ENCODE data around the gene ANKRD13C.
A peak's percentile ranks its signal among the peaks of the same experiment; 100 is the strongest.
"Not testable (repeated sequence)": the region's sequence is repeated elsewhere in the genome, so short reads cannot be mapped to it uniquely, and the experiment has no call there.

ANKRD13C gene

GRCh38 chr1:70354332-70355110 lies at the start of gene ANKRD13C:
Gene ANKRD13C, minus strand, starts transcription at chr1:70354722. Its CDS starts 314 bp downstream, at chr1:70354408.
- DNase-seq = peak; percentile 78 to 80

- no peak for DNase-seq
Measured at GRCh38 chr1:70403759-70404158, 49.2 kb upstream of the ANKRD13C start.

- DNase-seq = no peak
Measured at GRCh38 chr1:70401974-70402373, 47.5 kb upstream of the ANKRD13C start.

GRCh38 chr1:70400335-70400734 lies 45.8 kb upstream of the ANKRD13C start:
- no peak for DNase-seq

GRCh38 chr1:70397013-70397412 lies 42.5 kb upstream of the ANKRD13C start:
- no peak for DNase-seq

- no peak for DNase-seq
Measured at GRCh38 chr1:70396607-70397006, 42.1 kb upstream of the ANKRD13C start.

- DNase-seq = no peak
Measured at GRCh38 chr1:70392626-70393025, 38.1 kb upstream of the ANKRD13C start.

GRCh38 chr1:70387507-70387906 lies 33.0 kb upstream of the ANKRD13C start:
- no peak for DNase-seq

GRCh38 chr1:70386121-70386520 lies 31.6 kb upstream of the ANKRD13C start:
- no peak for DNase-seq

GRCh38 chr1:70385477-70385876 lies 31.0 kb upstream of the ANKRD13C start:
- no peak for DNase-seq

GRCh38 chr1:70384542-70384941 lies 30.0 kb upstream of the ANKRD13C start:
- DNase-seq = no peak

GRCh38 chr1:70383483-70383882 lies 29.0 kb upstream of the ANKRD13C start:
- DNase-seq = no peak

GRCh38 chr1:70382682-70383081 lies 28.2 kb upstream of the ANKRD13C start:
- DNase-seq = no peak

GRCh38 chr1:70376196-70376595 lies 21.7 kb upstream of the ANKRD13C start:
- no peak for DNase-seq

- not testable (repeated sequence) for DNase-seq
Measured at GRCh38 chr1:70373580-70373979, 19.1 kb upstream of the ANKRD13C start.

GRCh38 chr1:70372426-70372825 lies 17.9 kb upstream of the ANKRD13C start:
- no peak for DNase-seq

- DNase-seq = not testable (repeated sequence)
Measured at GRCh38 chr1:70371586-70371985, 17.1 kb upstream of the ANKRD13C start.

GRCh38 chr1:70367397-70367796 lies 12.9 kb upstream of the ANKRD13C start:
- DNase-seq = not testable (repeated sequence)

GRCh38 chr1:70366997-70367396 lies 12.5 kb upstream of the ANKRD13C start:
- DNase-seq = not testable (repeated sequence)

GRCh38 chr1:70366425-70366952 lies 12.0 kb upstream of the ANKRD13C start:
- not testable (repeated sequence) for DNase-seq

- no peak for DNase-seq
Measured at GRCh38 chr1:70364439-70364838, 9.9 kb upstream of the ANKRD13C start.

GRCh38 chr1:70361727-70362398 lies 7.3 kb upstream of the ANKRD13C start:
- DNase-seq = no peak

- no peak for DNase-seq
Measured at GRCh38 chr1:70360321-70360720, 5.8 kb upstream of the ANKRD13C start.

GRCh38 chr1:70358921-70359564 lies 4.5 kb upstream of the ANKRD13C start:
- no peak for DNase-seq
